ENCODE measurements around the gene ZNF860.

DNA sequence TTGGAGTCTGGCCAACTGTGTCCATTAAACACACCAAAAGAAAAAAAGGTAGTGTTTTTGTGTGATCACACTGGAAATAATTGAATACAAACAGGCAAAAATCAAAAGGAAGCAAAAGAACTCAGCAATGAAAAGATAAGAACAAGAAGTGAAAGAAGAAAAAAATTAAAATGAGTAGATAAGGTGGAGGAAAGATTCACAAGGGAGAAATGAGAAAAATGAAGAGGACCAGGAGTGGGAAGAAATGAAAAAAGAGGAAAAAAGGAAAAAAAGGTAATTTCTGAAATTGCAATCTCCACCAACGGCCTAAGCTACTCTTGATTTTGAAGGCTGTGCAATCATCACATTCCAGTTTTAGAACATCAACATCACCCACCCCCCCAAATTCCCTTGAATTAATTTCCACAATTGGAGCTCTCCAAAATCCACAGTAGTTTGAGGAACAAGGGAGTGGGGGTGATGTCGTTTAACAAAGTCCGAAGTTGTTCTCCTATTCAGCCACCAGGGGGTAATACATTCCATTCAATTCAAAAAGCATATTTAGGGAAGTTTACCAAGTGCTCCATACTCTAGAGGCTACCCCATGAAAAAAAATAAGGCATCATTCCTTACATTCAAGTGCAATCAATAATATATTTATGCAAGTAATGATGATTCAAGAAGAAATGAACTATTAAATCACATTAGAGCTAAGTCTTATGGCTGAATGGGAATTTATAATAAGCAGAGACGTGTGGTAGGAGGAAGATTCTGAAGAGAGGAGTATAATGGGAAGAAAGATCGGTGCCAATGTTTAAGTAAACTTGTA is 37.4 kb downstream of the ZNF860 start:
- TF ChIP-seq, protein P1, sequence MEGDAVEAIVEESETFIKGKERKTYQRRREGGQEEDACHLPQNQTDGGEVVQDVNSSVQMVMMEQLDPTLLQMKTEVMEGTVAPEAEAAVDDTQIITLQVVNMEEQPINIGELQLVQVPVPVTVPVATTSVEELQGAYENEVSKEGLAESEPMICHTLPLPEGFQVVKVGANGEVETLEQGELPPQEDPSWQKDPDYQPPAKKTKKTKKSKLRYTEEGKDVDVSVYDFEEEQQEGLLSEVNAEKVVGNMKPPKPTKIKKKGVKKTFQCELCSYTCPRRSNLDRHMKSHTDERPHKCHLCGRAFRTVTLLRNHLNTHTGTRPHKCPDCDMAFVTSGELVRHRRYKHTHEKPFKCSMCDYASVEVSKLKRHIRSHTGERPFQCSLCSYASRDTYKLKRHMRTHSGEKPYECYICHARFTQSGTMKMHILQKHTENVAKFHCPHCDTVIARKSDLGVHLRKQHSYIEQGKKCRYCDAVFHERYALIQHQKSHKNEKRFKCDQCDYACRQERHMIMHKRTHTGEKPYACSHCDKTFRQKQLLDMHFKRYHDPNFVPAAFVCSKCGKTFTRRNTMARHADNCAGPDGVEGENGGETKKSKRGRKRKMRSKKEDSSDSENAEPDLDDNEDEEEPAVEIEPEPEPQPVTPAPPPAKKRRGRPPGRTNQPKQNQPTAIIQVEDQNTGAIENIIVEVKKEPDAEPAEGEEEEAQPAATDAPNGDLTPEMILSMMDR (IDR thresholded peaks at IDR 0.05; ENCODE audit: low read depth, low read length): peak; percentile 96
- no peak for TF ChIP-seq EZH2phosphoT487 (IDR thresholded peaks at IDR 0.05; ENCODE audit: low read depth)

Data from OCI-LY3 (cell line).